GF-D8 (cell line): Measurements from ENCODE around the gene COPZ1.
A peak's percentile ranks its signal among the peaks of the same experiment; 100 is the strongest.
"Not testable (repeated sequence)": the region's sequence is repeated elsewhere in the genome, so short reads cannot be mapped to it uniquely, and the experiment has no call there.

Experiments
- DNase-seq: peaks from one replicate; lab custom pipeline; 2025; lab: John Stamatoyannopoulos, UW

The COPZ1 gene

GRCh38 chr12:54324617-54325441 is at the start of gene COPZ1:
Gene COPZ1 (plus strand): TSS chr12:54325131. CDS start chr12:54325164, 33 bp downstream.
- DNase-seq = peak; percentile 99

- no peak for DNase-seq
Observed at GRCh38 chr12:54276368-54276767, 48.6 kb upstream of the COPZ1 start.

GRCh38 chr12:54277823-54278276 is 47.1 kb upstream of the COPZ1 start:
- peak; percentile 50 for DNase-seq

GRCh38 chr12:54279227-54279631 is 45.7 kb upstream of the COPZ1 start:
- no peak for DNase-seq

GRCh38 chr12:54279632-54280467 is 45.1 kb upstream of the COPZ1 start, which contains the start of gene CBX5:
Gene CBX5 (minus strand): TSS chr12:54280122. CDS start chr12:54257650, 22,472 bp downstream.
- peak; percentile 97 for DNase-seq

- DNase-seq = peak; percentile 98
Observed at GRCh38 chr12:54280468-54281260, 44.3 kb upstream of the COPZ1 start, which contains the start of gene HNRNPA1. Gene HNRNPA1 (plus strand): TSS chr12:54280726. CDS start chr12:54280808, 82 bp downstream.

- DNase-seq = not testable (repeated sequence)
Observed at GRCh38 chr12:54281261-54281638, 43.7 kb upstream of the COPZ1 start.

- DNase-seq = not testable (repeated sequence)
Observed at GRCh38 chr12:54281694-54282093, 43.2 kb upstream of the COPZ1 start.

- no peak for DNase-seq
Observed at GRCh38 chr12:54282949-54283593, 41.9 kb upstream of the COPZ1 start.

- not testable (repeated sequence) for DNase-seq
Observed at GRCh38 chr12:54284070-54284780, 40.7 kb upstream of the COPZ1 start.

- DNase-seq = no peak
Observed at GRCh38 chr12:54285150-54286041, 39.5 kb upstream of the COPZ1 start.

GRCh38 chr12:54286042-54287030 is 38.6 kb upstream of the COPZ1 start:
- no peak for DNase-seq

- DNase-seq = no peak
Observed at GRCh38 chr12:54287261-54288157, 37.4 kb upstream of the COPZ1 start.

- DNase-seq = no peak
Observed at GRCh38 chr12:54292083-54292930, 32.6 kb upstream of the COPZ1 start.

GRCh38 chr12:54292931-54293241 is 32.0 kb upstream of the COPZ1 start:
- no peak for DNase-seq

- no peak for DNase-seq
Observed at GRCh38 chr12:54294152-54294952, 30.6 kb upstream of the COPZ1 start.
